ENCODE data around the gene ZNF740.

The ZNF740 gene

GRCh38 chr12:53180220-53180930, at the start of gene ZNF740, which contains the start of gene CSAD:
TSS of gene ZNF740 (plus strand) at chr12:53180722. CDS start at chr12:53181984, 1,262 bp downstream.
TSS of gene CSAD (minus strand) at chr12:53180925. CDS start at chr12:53173470, 7,455 bp downstream.
- Histone ChIP-seq H3K4me1 (ENCODE audit: insufficient read depth, insufficient read length) (no peaks in the 10 kb centered on the region), H3K27me3 (ENCODE audit: insufficient read depth, insufficient read length) (peaks cover 39% of the 10 kb centered on the region), H3K9ac (ENCODE audit: insufficient read length, low read depth) (peak within 1 kb of the TSS; percentile 95), H3K4me3 (ENCODE audit: insufficient read length, low read depth) (peak within 1 kb of the TSS; percentile 87), H3K36me3 (ENCODE audit: insufficient read depth, insufficient read length, low read length) (peaks cover 28% of the 10 kb centered on the region), H3K9me3 (ENCODE audit: insufficient read depth, low read length) (peaks cover 7% of the 10 kb centered on the region; the same call in 1 of the 2 replicates)
- TF ChIP-seq SUZ12 (IDR thresholded peaks at IDR 0.05; ENCODE audit: extremely low read depth, insufficient read depth, insufficient read length), result no peak
- TF ChIP-seq ZNF274 (IDR thresholded peaks at IDR 0.05; ENCODE audit: low read depth, low read length), result no peak
- TF ChIP-seq YY1 (IDR thresholded peaks at IDR 0.05; ENCODE audit: insufficient read depth, insufficient read length), result peak; percentile 91
- DNase-seq (ENCODE audit: low read depth, low spot score), result peak; percentile 96

GRCh38 chr12:53131844-53132243, 48.7 kb upstream of the ZNF740 start:
- Histone ChIP-seq H3K36me3 (ENCODE audit: insufficient read depth, insufficient read length, low read length) (no peaks in the 10 kb centered on the region), H3K4me3 (ENCODE audit: insufficient read length, low read depth) (no peak overlapping the region), H3K9me3 (ENCODE audit: insufficient read depth, low read length) (peaks cover 7% of the 10 kb centered on the region), H3K27me3 (ENCODE audit: insufficient read depth, insufficient read length) (peaks cover 5% of the 10 kb centered on the region), H3K4me1 (ENCODE audit: insufficient read depth, insufficient read length) (peaks cover 4% of the 10 kb centered on the region), H3K9ac (ENCODE audit: insufficient read length, low read depth) (no peak overlapping the region)
- TF ChIP-seq SUZ12 (IDR thresholded peaks at IDR 0.05; ENCODE audit: extremely low read depth, insufficient read depth, insufficient read length), result no peak
- no peak for TF ChIP-seq ZNF274 (IDR thresholded peaks at IDR 0.05; ENCODE audit: low read depth, low read length)
- no peak for TF ChIP-seq YY1 (IDR thresholded peaks at IDR 0.05; ENCODE audit: insufficient read depth, insufficient read length)
- DNase-seq (ENCODE audit: low read depth, low spot score), result no peak

GRCh38 chr12:53133722-53134121, 46.8 kb upstream of the ZNF740 start:
- TF ChIP-seq YY1 (IDR thresholded peaks at IDR 0.05; ENCODE audit: insufficient read depth, insufficient read length) (no peak), SUZ12 (IDR thresholded peaks at IDR 0.05; ENCODE audit: extremely low read depth, insufficient read depth, insufficient read length) (no peak), ZNF274 (IDR thresholded peaks at IDR 0.05; ENCODE audit: low read depth, low read length) (no peak)
- Histone ChIP-seq H3K4me3 (ENCODE audit: insufficient read length, low read depth) (no peak overlapping the region), H3K4me1 (ENCODE audit: insufficient read depth, insufficient read length) (no peaks in the 10 kb centered on the region), H3K27me3 (ENCODE audit: insufficient read depth, insufficient read length) (peaks cover 4% of the 10 kb centered on the region), H3K9ac (ENCODE audit: insufficient read length, low read depth) (no peak overlapping the region), H3K36me3 (ENCODE audit: insufficient read depth, insufficient read length, low read length) (no peaks in the 10 kb centered on the region), H3K9me3 (ENCODE audit: insufficient read depth, low read length) (peaks cover 21% of the 10 kb centered on the region)
- no peak for DNase-seq (ENCODE audit: low read depth, low spot score)

- H3K36me3 ChIP-seq (ENCODE audit: insufficient read depth, insufficient read length, low read length), result no peaks in the 10 kb centered on the region
- H3K4me1 ChIP-seq (ENCODE audit: insufficient read depth, insufficient read length), result no peaks in the 10 kb centered on the region
- no peak overlapping the region for H3K4me3 ChIP-seq (ENCODE audit: insufficient read length, low read depth)
- no peak for TF ChIP-seq SUZ12 (IDR thresholded peaks at IDR 0.05; ENCODE audit: extremely low read depth, insufficient read depth, insufficient read length)
- no peak for TF ChIP-seq ZNF274 (IDR thresholded peaks at IDR 0.05; ENCODE audit: low read depth, low read length)
- TF ChIP-seq YY1 (IDR thresholded peaks at IDR 0.05; ENCODE audit: insufficient read depth, insufficient read length), result no peak
- H3K27me3 ChIP-seq (ENCODE audit: insufficient read depth, insufficient read length), result no peaks in the 10 kb centered on the region
- peaks cover 27% of the 10 kb centered on the region for H3K9me3 ChIP-seq (ENCODE audit: insufficient read depth, low read length)
- no peak overlapping the region for H3K9ac ChIP-seq (ENCODE audit: insufficient read length, low read depth)
- no peak for DNase-seq (ENCODE audit: low read depth, low spot score)
Measured at GRCh38 chr12:53143355-53143754, 37.2 kb upstream of the ZNF740 start.

- no peaks in the 10 kb centered on the region for H3K36me3 ChIP-seq (ENCODE audit: insufficient read depth, insufficient read length, low read length)
- no peaks in the 10 kb centered on the region for H3K27me3 ChIP-seq (ENCODE audit: insufficient read depth, insufficient read length)
- no peak for TF ChIP-seq SUZ12 (IDR thresholded peaks at IDR 0.05; ENCODE audit: extremely low read depth, insufficient read depth, insufficient read length)
- no peak for TF ChIP-seq YY1 (IDR thresholded peaks at IDR 0.05; ENCODE audit: insufficient read depth, insufficient read length)
- TF ChIP-seq ZNF274 (IDR thresholded peaks at IDR 0.05; ENCODE audit: low read depth, low read length), result no peak
- no peak overlapping the region for H3K9ac ChIP-seq (ENCODE audit: insufficient read length, low read depth)
- no peaks in the 10 kb centered on the region for H3K4me1 ChIP-seq (ENCODE audit: insufficient read depth, insufficient read length)
- peaks cover 6% of the 10 kb centered on the region for H3K9me3 ChIP-seq (ENCODE audit: insufficient read depth, low read length)
- no peak overlapping the region for H3K4me3 ChIP-seq (ENCODE audit: insufficient read length, low read depth)
- DNase-seq (ENCODE audit: low read depth, low spot score), result no peak
Measured at GRCh38 chr12:53145383-53146260, 34.9 kb upstream of the ZNF740 start.

- Histone ChIP-seq H3K27me3 (ENCODE audit: insufficient read depth, insufficient read length) (no peaks in the 10 kb centered on the region), H3K4me3 (ENCODE audit: insufficient read length, low read depth) (no peak overlapping the region), H3K9me3 (ENCODE audit: insufficient read depth, low read length) (peaks cover 6% of the 10 kb centered on the region), H3K36me3 (ENCODE audit: insufficient read depth, insufficient read length, low read length) (no peaks in the 10 kb centered on the region), H3K4me1 (ENCODE audit: insufficient read depth, insufficient read length) (no peaks in the 10 kb centered on the region), H3K9ac (ENCODE audit: insufficient read length, low read depth) (no peak overlapping the region)
- no peak for DNase-seq (ENCODE audit: low read depth, low spot score)
- no peak for TF ChIP-seq ZNF274 (IDR thresholded peaks at IDR 0.05; ENCODE audit: low read depth, low read length)
- TF ChIP-seq YY1 (IDR thresholded peaks at IDR 0.05; ENCODE audit: insufficient read depth, insufficient read length), result no peak
- no peak for TF ChIP-seq SUZ12 (IDR thresholded peaks at IDR 0.05; ENCODE audit: extremely low read depth, insufficient read depth, insufficient read length)
Measured at GRCh38 chr12:53147181-53147580, 33.3 kb upstream of the ZNF740 start.

GRCh38 chr12:53147653-53148052, 32.9 kb upstream of the ZNF740 start:
- H3K27me3 ChIP-seq (ENCODE audit: insufficient read depth, insufficient read length), result no peaks in the 10 kb centered on the region
- H3K9ac ChIP-seq (ENCODE audit: insufficient read length, low read depth), result no peak overlapping the region
- no peak for DNase-seq (ENCODE audit: low read depth, low spot score)
- TF ChIP-seq ZNF274 (IDR thresholded peaks at IDR 0.05; ENCODE audit: low read depth, low read length), result no peak
- TF ChIP-seq YY1 (IDR thresholded peaks at IDR 0.05; ENCODE audit: insufficient read depth, insufficient read length), result no peak
- no peak for TF ChIP-seq SUZ12 (IDR thresholded peaks at IDR 0.05; ENCODE audit: extremely low read depth, insufficient read depth, insufficient read length)
- H3K4me1 ChIP-seq (ENCODE audit: insufficient read depth, insufficient read length), result no peaks in the 10 kb centered on the region
- H3K4me3 ChIP-seq (ENCODE audit: insufficient read length, low read depth), result no peak overlapping the region
- peaks cover 6% of the 10 kb centered on the region for H3K9me3 ChIP-seq (ENCODE audit: insufficient read depth, low read length)
- no peaks in the 10 kb centered on the region for H3K36me3 ChIP-seq (ENCODE audit: insufficient read depth, insufficient read length, low read length)
